ENCODE data around the gene PRDM2.

PRDM2 gene

DNA sequence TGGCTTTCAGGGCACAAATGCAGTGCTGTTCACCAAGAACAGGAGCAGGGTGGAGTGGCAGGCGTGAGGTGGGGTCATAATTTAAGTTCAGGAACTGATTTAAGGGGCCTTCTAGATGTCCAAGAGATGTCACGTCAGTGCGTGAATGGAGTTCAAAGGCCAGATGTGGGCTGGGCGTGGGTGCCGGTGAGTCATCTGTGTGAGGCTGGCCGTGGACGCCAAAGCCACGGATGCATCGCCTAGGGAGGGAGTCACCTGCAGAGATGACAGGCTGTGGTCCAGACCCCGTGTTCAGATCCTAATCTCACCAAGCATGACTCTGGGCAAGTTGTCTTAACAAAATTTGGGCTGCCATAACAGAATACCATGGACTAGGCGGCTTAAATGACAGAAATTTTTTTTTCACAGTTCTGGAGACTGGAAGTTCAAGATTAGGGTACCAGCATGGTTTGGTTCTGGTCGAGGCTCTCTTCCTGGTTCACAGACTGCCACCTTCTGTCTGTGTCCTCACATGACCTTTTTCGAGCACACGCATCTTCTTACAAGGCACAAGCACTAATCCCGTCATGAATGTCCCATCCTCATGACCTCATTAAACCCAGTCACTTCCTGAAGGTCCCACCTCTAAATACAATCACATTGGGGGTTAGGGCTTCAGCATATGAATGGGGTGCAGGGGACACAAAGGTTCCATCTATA is 109.6 kb downstream of the PRDM2 start:
- DNase-seq (ENCODE audit: low spot score): no peak
- TF ChIP-seq, protein P1, sequence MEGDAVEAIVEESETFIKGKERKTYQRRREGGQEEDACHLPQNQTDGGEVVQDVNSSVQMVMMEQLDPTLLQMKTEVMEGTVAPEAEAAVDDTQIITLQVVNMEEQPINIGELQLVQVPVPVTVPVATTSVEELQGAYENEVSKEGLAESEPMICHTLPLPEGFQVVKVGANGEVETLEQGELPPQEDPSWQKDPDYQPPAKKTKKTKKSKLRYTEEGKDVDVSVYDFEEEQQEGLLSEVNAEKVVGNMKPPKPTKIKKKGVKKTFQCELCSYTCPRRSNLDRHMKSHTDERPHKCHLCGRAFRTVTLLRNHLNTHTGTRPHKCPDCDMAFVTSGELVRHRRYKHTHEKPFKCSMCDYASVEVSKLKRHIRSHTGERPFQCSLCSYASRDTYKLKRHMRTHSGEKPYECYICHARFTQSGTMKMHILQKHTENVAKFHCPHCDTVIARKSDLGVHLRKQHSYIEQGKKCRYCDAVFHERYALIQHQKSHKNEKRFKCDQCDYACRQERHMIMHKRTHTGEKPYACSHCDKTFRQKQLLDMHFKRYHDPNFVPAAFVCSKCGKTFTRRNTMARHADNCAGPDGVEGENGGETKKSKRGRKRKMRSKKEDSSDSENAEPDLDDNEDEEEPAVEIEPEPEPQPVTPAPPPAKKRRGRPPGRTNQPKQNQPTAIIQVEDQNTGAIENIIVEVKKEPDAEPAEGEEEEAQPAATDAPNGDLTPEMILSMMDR (conservative IDR thresholded peaks at IDR 0.05; ENCODE audit: low read depth): no peak
- H3K27ac ChIP-seq: peak overlapping the region; percentile 2; the same call in 1 of the 2 replicates
- ChIA-PET CTCF (no interaction called here), POLR2A (ENCODE audit: low non-redundant PET) (no interaction called here)

DNA sequence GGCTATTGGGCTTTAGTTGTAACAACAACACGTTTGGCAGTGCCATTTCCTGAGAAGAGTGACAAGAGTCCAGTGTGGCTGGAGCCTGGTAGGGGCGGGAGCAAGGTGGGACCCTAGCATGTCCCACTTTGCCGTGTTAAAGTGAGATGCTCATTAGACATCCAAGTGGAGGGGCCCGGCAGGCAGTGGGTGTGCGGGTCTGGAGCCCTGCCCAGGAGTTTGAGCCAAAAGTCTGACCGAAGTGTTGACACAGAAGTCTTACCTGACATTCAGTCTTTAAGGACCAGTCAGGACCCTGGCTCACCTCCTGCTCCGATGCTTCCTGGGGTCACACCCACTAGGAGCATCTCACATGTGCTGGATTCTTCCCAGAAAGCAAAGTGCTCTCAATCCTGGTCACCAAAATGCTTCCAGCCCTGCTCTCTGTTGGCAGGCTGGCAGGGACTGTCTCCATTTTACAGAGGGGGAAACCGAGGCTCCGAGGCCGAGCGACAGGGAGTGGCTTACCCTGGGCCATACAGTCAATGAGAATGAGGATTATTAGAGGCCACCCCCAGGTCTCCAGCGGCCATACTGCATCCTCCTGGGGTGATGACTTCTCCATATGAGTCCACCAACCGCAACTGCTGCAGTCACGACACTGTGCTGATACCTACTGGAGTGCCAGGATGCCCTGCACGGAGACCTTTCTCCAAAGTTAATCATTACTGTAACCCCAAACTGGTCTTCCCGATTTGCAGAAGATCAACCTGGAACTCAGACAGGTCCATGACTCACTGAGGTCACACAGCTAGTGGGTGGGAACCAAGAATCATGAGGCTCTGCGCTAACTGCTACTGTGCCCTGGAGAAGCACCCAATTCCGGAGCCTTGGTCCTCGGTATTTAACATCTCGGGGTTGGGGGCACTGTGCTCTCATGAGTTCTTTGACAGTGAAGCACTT is 112.7 kb downstream of the PRDM2 start:
- ChIA-PET POLR2A (ENCODE audit: low non-redundant PET) (no interaction called here), CTCF (no interaction called here)
- DNase-seq (ENCODE audit: low spot score): no peak
- TF ChIP-seq, protein P1 (conservative IDR thresholded peaks at IDR 0.05; ENCODE audit: low read depth): no peak
- no peak overlapping the region for H3K27ac ChIP-seq

DNA sequence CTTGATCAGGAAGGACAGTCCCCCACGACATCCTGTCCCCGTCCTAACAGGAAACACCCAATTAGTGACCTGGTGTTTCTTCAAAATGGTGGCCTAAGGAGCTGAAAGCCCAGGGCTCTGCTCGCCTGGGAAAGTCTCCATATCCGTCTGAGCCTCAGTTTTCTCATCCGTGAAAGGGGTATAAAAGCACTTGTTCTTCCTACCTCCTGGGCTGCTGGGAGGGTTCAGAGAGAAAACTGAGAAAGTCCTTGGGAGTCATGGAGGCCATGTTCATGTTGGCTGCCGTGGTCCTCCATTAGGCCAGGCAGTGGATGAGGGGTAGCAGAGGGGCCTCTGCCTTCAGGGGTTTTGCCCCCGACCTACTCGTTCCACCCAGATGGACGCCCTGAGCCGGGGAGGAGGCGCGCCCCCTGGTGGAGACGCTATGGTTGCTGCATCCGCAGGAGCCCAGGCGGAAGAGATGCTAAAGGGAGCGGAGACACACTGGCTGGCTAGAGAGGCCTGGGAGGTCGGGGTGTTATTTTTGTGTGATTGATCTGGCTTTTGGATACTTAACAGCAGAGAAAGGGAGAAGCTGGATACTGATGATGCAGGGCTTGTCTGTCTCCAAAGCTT is 113.5 kb downstream of the PRDM2 start:
- TF ChIP-seq, protein P1 (conservative IDR thresholded peaks at IDR 0.05; ENCODE audit: low read depth): peak; percentile 45
- ChIA-PET CTCF (interaction anchor here (0.6 to 0.9 kb wide), 3 partner anchors 15 to 258 kb away, joined by 3 to 5 read pairs (median 3); no protein-coding TSS in a partner anchor), POLR2A (ENCODE audit: low non-redundant PET) (no interaction called here)
- no peak overlapping the region for H3K27ac ChIP-seq
- DNase-seq (ENCODE audit: low spot score): no peak

DNA sequence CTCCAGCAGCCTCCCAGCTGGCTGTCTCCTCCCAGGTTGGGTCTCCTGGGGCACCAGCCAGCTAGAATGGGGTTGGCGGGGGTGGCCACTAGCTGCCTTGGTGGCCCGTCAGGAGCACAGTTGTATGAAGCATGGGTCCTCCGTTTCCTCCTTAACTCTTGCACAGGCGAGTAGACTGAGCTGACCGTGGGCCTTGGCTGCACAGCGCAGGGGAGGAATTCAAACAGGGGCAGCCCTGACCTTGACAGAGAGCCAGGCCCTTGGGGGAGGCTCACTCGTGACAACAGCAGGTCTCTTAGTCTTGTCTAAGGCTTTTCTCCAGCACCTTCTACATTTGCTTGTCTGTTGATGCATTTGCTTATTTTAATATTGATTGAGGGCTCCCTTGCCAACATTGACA is 114.1 kb downstream of the PRDM2 start:
- DNase-seq (ENCODE audit: low spot score): no peak
- POLR2A ChIA-PET (ENCODE audit: low non-redundant PET): no interaction called here

DNA sequence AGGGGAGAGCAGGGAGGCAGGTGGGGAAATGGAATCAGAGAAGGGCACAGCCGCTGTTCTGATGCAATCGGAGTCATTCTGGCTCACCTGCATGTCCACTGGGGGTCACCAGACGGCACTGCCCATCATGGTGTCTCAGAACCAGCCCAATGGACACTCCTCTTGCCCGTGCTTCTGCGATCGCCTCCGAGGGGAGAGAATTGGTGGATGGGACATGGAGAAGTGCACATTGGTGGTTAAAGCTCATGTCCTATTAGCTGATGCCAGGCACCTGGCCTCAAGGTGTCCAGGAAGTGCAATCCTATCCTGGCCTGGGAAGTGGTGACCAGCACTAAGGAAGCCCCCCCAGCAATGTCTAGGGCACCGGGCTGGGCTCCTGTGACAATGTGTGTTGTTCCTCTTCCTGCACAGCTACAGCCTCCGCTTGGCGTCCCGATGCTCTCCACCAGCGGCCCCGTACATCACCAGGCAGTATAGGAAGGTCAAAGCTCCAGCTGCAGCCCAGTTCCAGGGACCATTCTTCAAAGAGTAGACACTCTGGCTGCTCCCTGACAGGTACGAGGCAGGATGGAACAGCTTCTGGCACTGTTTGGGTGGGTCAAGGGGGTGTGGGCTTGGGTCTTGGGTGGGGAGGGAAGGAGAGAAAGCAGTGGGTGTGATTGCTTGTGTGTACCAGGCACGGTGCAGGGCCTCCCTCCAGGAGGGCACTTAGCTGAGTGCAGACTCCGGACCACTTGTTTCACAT is 116.2 kb downstream of the PRDM2 start:
- CTCF ChIA-PET: interaction anchor here (0.7 kb wide), 1 partner anchor 51 kb away, joined by 3 read pairs; no protein-coding TSS in a partner anchor
- H3K27ac ChIP-seq: no peak overlapping the region
- DNase-seq (ENCODE audit: low spot score): no peak
- POLR2A ChIA-PET (ENCODE audit: low non-redundant PET): no interaction called here
- TF ChIP-seq, protein P1 (conservative IDR thresholded peaks at IDR 0.05; ENCODE audit: low read depth): no peak

More for the DNA sequence above, 114.1 kb downstream of the PRDM2 start:
- no peak overlapping the region for H3K27ac ChIP-seq
- TF ChIP-seq, protein P1 (conservative IDR thresholded peaks at IDR 0.05; ENCODE audit: low read depth): no peak
- CTCF ChIA-PET: interaction anchor here (0.6 to 0.9 kb wide), 4 partner anchors 15 to 259 kb away, joined by 3 to 5 read pairs (median 3); no protein-coding TSS in a partner anchor
